HG02981 (cell line): Measurements from ENCODE around the gene CES2.
"Not testable (repeated sequence)": the region's sequence is repeated elsewhere in the genome, so short reads cannot be mapped to it uniquely, and the experiment has no call there.

Experiments
- ATAC-seq: cut with Tn5 transposase; IDR thresholded peaks from one replicate; pipeline ENCODE4 v1.9.1; 2021; ENCODE audit warnings: mild to moderate bottlenecking, moderate library complexity; ENCODE audit not compliant: unreplicated experiment

Gene CES2

GRCh38 chr16:66935314-66936011 lies at the start of gene CES2:
Gene CES2 (plus strand): TSS chr16:66935516. CDS start chr16:66935636, 120 bp downstream.
- ATAC-seq: no peak

GRCh38 chr16:66886321-66886720 lies 49.0 kb upstream of the CES2 start:
- ATAC-seq: no peak

GRCh38 chr16:66886914-66887313 lies 48.4 kb upstream of the CES2 start:
- ATAC-seq: no peak

- no peak for ATAC-seq
Observed at GRCh38 chr16:66888647-66889615, 46.4 kb upstream of the CES2 start.

GRCh38 chr16:66889622-66890021 lies 45.7 kb upstream of the CES2 start:
- no peak for ATAC-seq

- no peak for ATAC-seq
Observed at GRCh38 chr16:66890799-66891198, 44.5 kb upstream of the CES2 start.

- no peak for ATAC-seq
Observed at GRCh38 chr16:66891360-66891759, 44.0 kb upstream of the CES2 start.

GRCh38 chr16:66891797-66892196 lies 43.5 kb upstream of the CES2 start:
- no peak for ATAC-seq

GRCh38 chr16:66894055-66894454 lies 41.3 kb upstream of the CES2 start:
- no peak for ATAC-seq

- no peak for ATAC-seq
Observed at GRCh38 chr16:66894948-66895688, 40.2 kb upstream of the CES2 start.

- no peak for ATAC-seq
Observed at GRCh38 chr16:66895689-66895979, 39.7 kb upstream of the CES2 start.

- ATAC-seq: no peak
Observed at GRCh38 chr16:66895999-66896398, 39.3 kb upstream of the CES2 start.

GRCh38 chr16:66896682-66897081 lies 38.6 kb upstream of the CES2 start:
- not testable (repeated sequence) for ATAC-seq

GRCh38 chr16:66898207-66898606 lies 37.1 kb upstream of the CES2 start:
- no peak for ATAC-seq

GRCh38 chr16:66898933-66899309 lies 36.4 kb upstream of the CES2 start:
- ATAC-seq: no peak

- no peak for ATAC-seq
Observed at GRCh38 chr16:66899310-66899944, 35.9 kb upstream of the CES2 start.

- ATAC-seq: no peak
Observed at GRCh38 chr16:66899945-66900710, 35.2 kb upstream of the CES2 start.

- ATAC-seq: no peak
Observed at GRCh38 chr16:66900721-66901441, 34.4 kb upstream of the CES2 start.

- no peak for ATAC-seq
Observed at GRCh38 chr16:66901626-66902025, 33.7 kb upstream of the CES2 start.
